ENCODE data around the gene GAS7. TPM values are rescaled to one million over a fixed set of nuclear protein-coding genes. Genes with fewer than 3 reads are reported as not detected.

GAS7 gene
- total RNA-seq, 1 donor, result 8.6 TPM

DNA sequence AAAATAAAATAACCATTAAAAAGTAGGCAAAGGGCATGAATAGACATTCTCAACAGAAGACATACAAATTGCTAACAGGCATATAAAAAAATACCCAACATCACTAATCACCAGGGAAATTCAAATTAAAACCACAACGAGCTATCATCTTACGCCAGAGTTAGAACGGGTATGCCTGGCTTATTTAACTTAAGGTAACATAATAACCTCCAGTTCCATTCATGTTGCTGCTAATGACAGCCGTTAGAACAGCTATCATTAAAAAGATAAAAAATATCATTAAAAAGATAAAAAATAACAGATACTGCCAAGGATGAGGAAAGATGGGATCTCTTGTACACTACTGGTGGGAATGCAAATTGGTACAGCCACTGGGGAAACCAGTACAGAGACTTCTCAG, 89.3 kb downstream of the GAS7 start:
- TF ChIP-seq, protein P1, sequence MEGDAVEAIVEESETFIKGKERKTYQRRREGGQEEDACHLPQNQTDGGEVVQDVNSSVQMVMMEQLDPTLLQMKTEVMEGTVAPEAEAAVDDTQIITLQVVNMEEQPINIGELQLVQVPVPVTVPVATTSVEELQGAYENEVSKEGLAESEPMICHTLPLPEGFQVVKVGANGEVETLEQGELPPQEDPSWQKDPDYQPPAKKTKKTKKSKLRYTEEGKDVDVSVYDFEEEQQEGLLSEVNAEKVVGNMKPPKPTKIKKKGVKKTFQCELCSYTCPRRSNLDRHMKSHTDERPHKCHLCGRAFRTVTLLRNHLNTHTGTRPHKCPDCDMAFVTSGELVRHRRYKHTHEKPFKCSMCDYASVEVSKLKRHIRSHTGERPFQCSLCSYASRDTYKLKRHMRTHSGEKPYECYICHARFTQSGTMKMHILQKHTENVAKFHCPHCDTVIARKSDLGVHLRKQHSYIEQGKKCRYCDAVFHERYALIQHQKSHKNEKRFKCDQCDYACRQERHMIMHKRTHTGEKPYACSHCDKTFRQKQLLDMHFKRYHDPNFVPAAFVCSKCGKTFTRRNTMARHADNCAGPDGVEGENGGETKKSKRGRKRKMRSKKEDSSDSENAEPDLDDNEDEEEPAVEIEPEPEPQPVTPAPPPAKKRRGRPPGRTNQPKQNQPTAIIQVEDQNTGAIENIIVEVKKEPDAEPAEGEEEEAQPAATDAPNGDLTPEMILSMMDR (IDR thresholded peaks at IDR 0.05; ENCODE audit: insufficient read depth, low read depth, low read length), result no peak
- no peak overlapping the region for H3K4me3 ChIP-seq (ENCODE audit: low read depth, low read length)
- DNase-seq (ENCODE audit: low read depth), result no peak

DNA sequence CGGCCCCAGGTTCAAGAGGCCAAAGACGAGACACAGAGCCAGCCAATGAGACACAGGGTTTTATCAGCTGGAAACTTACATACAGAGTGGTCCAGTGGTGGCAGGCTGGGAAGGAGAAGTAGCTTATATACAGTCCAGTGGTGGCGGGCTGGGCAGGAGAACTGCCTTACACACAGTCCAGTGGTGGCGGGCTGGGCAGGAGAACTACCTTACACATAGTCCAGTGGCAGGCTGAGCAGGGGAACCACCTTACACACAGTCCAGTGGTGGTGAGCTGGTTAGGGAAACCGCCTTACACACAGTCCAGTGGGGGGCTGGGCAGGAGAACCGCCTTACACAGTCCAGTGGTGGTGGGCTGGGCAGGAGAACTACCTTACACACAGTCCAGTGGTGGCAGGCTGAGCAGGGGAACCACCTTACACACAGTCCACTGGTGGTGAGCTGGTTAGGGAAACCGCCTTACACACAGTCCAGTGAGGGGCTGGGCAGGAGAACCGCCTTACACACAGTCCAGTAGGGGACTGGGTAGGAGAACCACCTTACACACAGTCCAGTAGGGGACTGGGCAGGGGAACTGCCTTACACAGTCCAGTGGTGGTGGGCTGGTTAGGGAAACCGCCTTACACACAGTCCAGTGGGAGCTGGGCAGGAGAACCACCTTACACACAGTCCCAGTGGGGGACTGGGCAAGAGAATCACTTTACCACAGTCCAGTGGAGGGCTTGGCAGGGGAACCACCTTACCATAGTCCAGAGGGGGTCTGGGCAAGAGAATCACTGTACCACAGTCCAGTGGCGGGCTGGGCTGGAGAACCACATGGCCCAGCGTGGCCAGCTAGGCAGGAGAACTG, 90.9 kb downstream of the GAS7 start:
- DNase-seq (ENCODE audit: low read depth), result no peak
- H3K4me3 ChIP-seq (ENCODE audit: low read depth, low read length), result no peak overlapping the region
- TF ChIP-seq, protein P1 (IDR thresholded peaks at IDR 0.05; ENCODE audit: insufficient read depth, low read depth, low read length), result no peak

DNA sequence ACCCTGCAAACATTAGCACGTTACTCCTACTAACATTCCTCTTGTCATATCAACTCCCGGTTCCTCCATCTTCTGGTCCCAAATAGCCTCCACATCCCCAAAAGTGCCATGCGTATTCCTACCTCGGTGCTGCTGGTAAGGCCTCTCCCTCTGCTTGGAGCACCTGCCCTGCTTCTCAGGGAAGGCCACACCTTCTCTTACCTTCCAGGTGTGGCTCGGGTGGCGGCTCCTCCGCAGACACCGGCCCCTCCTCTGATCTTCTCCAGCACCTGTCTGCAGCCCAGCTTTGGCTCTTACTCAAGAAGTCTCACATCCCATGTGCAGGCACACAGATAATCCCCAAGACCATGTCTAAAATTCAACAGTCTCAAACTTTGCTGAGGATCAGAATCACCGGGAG, 92.3 kb downstream of the GAS7 start:
- no peak overlapping the region for H3K4me3 ChIP-seq (ENCODE audit: low read depth, low read length)
- TF ChIP-seq, protein P1 (IDR thresholded peaks at IDR 0.05; ENCODE audit: insufficient read depth, low read depth, low read length), result no peak
- DNase-seq (ENCODE audit: low read depth), result no peak

DNA sequence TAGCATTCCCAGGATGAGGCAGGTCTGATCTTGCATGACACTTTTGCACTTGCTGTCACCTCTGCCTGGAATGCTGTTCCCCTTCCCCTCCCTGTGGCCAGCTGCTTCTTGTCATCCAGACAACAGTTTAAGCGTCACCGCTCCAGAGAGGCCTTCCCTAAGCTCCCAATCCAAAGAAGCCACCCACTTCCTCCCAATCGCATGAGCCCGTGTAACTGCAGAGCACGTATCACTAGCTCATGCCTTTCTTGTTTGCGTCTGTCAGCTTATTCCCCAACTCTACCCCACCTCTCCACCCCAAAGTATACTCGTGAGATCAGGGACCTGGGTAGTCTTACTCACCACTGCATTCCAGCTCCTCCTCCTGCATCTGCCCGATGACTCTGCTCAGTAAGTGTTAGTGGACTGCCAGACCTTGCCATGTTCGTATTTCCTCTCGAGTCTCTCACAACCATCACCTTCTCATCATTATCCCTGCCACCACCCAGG, 92.8 kb downstream of the GAS7 start:
- DNase-seq (ENCODE audit: low read depth), result peak; percentile 89
- TF ChIP-seq, protein P1 (IDR thresholded peaks at IDR 0.05; ENCODE audit: insufficient read depth, low read depth, low read length), result no peak
- H3K4me3 ChIP-seq (ENCODE audit: low read depth, low read length), result no peak overlapping the region

DNA sequence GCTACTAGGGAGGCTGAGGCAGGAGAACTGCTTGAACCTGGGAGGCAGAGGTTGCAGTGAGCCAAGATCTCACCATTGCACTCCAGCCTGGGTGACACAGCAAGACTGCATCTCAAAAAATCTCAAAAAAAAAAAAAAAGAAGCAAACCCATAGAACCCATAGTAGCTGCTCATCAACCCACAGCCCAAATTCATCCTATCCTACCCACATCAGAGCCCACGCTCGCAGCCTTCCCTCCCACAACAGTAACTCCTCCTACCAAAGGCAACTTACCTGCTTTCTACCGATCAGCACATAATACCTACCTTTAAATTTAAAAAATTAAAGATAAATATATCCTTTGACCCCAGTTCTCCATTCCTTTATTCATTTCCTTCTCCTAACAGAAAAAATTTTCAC, 94.7 kb downstream of the GAS7 start:
- DNase-seq (ENCODE audit: low read depth), result no peak
- TF ChIP-seq, protein P1 (IDR thresholded peaks at IDR 0.05; ENCODE audit: insufficient read depth, low read depth, low read length), result no peak
- no peak overlapping the region for H3K4me3 ChIP-seq (ENCODE audit: low read depth, low read length)

DNA sequence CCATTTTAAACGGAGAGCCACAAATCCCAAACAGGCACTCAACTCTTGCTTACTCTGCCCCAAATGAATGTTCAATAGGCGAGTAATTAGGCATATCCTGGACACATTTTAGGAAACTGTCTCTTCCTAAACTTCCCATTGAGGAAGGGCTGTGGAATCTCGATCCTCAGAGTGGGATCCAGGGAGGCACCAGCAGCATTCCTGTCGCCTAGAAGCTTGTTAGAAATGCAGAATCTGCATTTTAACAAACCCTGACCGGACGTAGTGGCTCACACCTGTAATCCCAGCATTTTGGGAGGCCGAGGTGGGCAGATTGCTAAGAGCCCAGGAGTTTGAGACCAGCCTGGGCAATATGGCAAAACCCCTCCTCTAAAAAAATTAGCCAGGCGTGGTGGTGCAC, 95.6 kb downstream of the GAS7 start:
- TF ChIP-seq, protein P1 (IDR thresholded peaks at IDR 0.05; ENCODE audit: insufficient read depth, low read depth, low read length), result no peak
- H3K4me3 ChIP-seq (ENCODE audit: low read depth, low read length), result no peak overlapping the region
- no peak for DNase-seq (ENCODE audit: low read depth)
